ENCODE measurements around the gene B3GNT5.

Gene B3GNT5

GRCh38 chr3:183268366-183268765, 15.3 kb downstream of the B3GNT5 start:
- in situ Hi-C loops (cut with MboI; ENCODE audit: low pct_unique_long_range_greater_than_20kb, low sequenced_read_pairs, unreplicated experiment): no loop called here
- no peak for DNase-seq (ENCODE audit: low spot score)
- no peak for TF ChIP-seq CTCF (IDR thresholded peaks at IDR 0.05; ENCODE audit: extremely low read depth, insufficient read depth, missing control alignments)

- in situ Hi-C loops (cut with MboI; ENCODE audit: low pct_unique_long_range_greater_than_20kb, low sequenced_read_pairs, unreplicated experiment): no loop called here
- no peak for DNase-seq (ENCODE audit: low spot score)
- TF ChIP-seq CTCF (IDR thresholded peaks at IDR 0.05; ENCODE audit: extremely low read depth, insufficient read depth, missing control alignments): no peak
Observed at GRCh38 chr3:183269345-183269744, 16.3 kb downstream of the B3GNT5 start.

- in situ Hi-C loops (cut with MboI; ENCODE audit: low pct_unique_long_range_greater_than_20kb, low sequenced_read_pairs, unreplicated experiment): no loop called here
- TF ChIP-seq CTCF (IDR thresholded peaks at IDR 0.05; ENCODE audit: extremely low read depth, insufficient read depth, missing control alignments): no peak
- DNase-seq (ENCODE audit: low spot score): no peak
Observed at GRCh38 chr3:183270344-183270743, 17.3 kb downstream of the B3GNT5 start.

GRCh38 chr3:183272142-183272541, 19.1 kb downstream of the B3GNT5 start:
- in situ Hi-C loops (cut with MboI; ENCODE audit: low pct_unique_long_range_greater_than_20kb, low sequenced_read_pairs, unreplicated experiment): no loop called here
- DNase-seq (ENCODE audit: low spot score): no peak
- no peak for TF ChIP-seq CTCF (IDR thresholded peaks at IDR 0.05; ENCODE audit: extremely low read depth, insufficient read depth, missing control alignments)

- in situ Hi-C loops (cut with MboI; ENCODE audit: low pct_unique_long_range_greater_than_20kb, low sequenced_read_pairs, unreplicated experiment): no loop called here
- no peak for TF ChIP-seq CTCF (IDR thresholded peaks at IDR 0.05; ENCODE audit: extremely low read depth, insufficient read depth, missing control alignments)
- no peak for DNase-seq (ENCODE audit: low spot score)
Observed at GRCh38 chr3:183272791-183273190, 19.7 kb downstream of the B3GNT5 start.

GRCh38 chr3:183274609-183275008, 21.6 kb downstream of the B3GNT5 start:
- no peak for TF ChIP-seq CTCF (IDR thresholded peaks at IDR 0.05; ENCODE audit: extremely low read depth, insufficient read depth, missing control alignments)
- in situ Hi-C loops (cut with MboI; ENCODE audit: low pct_unique_long_range_greater_than_20kb, low sequenced_read_pairs, unreplicated experiment): no loop called here

GRCh38 chr3:183275418-183275817, 22.4 kb downstream of the B3GNT5 start:
- no peak for TF ChIP-seq CTCF (IDR thresholded peaks at IDR 0.05; ENCODE audit: extremely low read depth, insufficient read depth, missing control alignments)
- no peak for DNase-seq (ENCODE audit: low spot score)
- in situ Hi-C loops (cut with MboI; ENCODE audit: low pct_unique_long_range_greater_than_20kb, low sequenced_read_pairs, unreplicated experiment): no loop called here

More at GRCh38 chr3:183274609-183275008, 21.6 kb downstream of the B3GNT5 start:
- no peak for DNase-seq (ENCODE audit: low spot score)

Measured in GM13977 (cell line).